ENCODE data around the gene CHI3L2.

The CHI3L2 gene

GRCh38 chr1:111227434-111227833 lies at the start of gene CHI3L2:
CHI3L2 (plus strand) TSS chr1:111227713; CDS start chr1:111227730, 17 bp downstream.
- peak; percentile 75 to 88 (median 80) for DNase-seq

GRCh38 chr1:111179968-111180533 lies 47.5 kb upstream of the CHI3L2 start:
- no peak for DNase-seq

- DNase-seq: no peak
Measured at GRCh38 chr1:111182052-111182451, 45.5 kb upstream of the CHI3L2 start.

- DNase-seq: no peak
Measured at GRCh38 chr1:111183308-111184069, 44.0 kb upstream of the CHI3L2 start.

GRCh38 chr1:111184663-111185062 lies 42.9 kb upstream of the CHI3L2 start:
- DNase-seq: peak; percentile 34 to 84 (median 79)

GRCh38 chr1:111190931-111191451 lies 36.5 kb upstream of the CHI3L2 start:
- peak; percentile 82 to 97 (median 94) for DNase-seq

GRCh38 chr1:111191496-111191895 lies 36.0 kb upstream of the CHI3L2 start:
- DNase-seq: no peak

- no peak for DNase-seq
Measured at GRCh38 chr1:111192074-111192473, 35.4 kb upstream of the CHI3L2 start.

- peak; percentile 87 to 96 (median 91) for DNase-seq
Measured at GRCh38 chr1:111192658-111193519, 34.6 kb upstream of the CHI3L2 start.

- DNase-seq: no peak
Measured at GRCh38 chr1:111193712-111194480, 33.6 kb upstream of the CHI3L2 start.

- no peak for DNase-seq
Measured at GRCh38 chr1:111195002-111195684, 32.4 kb upstream of the CHI3L2 start.

- no peak for DNase-seq
Measured at GRCh38 chr1:111196213-111196612, 31.3 kb upstream of the CHI3L2 start.

GRCh38 chr1:111197598-111198284 lies 29.8 kb upstream of the CHI3L2 start:
- peak; percentile 64 to 67 (median 66) for DNase-seq

- DNase-seq: no peak
Measured at GRCh38 chr1:111198836-111199235, 28.7 kb upstream of the CHI3L2 start.

GRCh38 chr1:111199329-111199728 lies 28.2 kb upstream of the CHI3L2 start:
- peak in 2 of 3 donors; percentile 48 to 50 for DNase-seq

- peak; percentile 94 to 98 (median 97) for DNase-seq
Measured at GRCh38 chr1:111199881-111200801, 27.4 kb upstream of the CHI3L2 start, which contains the start of gene DENND2D. DENND2D (minus strand) TSS chr1:111200646; CDS start chr1:111200459, 187 bp downstream.

GRCh38 chr1:111200802-111201161 lies 26.7 kb upstream of the CHI3L2 start:
- DNase-seq: no peak

GRCh38 chr1:111201275-111202090 lies 26.0 kb upstream of the CHI3L2 start:
- peak in 2 of 3 donors; percentile 41 to 64 for DNase-seq

- no peak for DNase-seq
Measured at GRCh38 chr1:111202366-111202706, 25.2 kb upstream of the CHI3L2 start.

Data from suppressor macrophage treated with lipopolysaccharide for 1 hour (primary cell).